HCT116 (cell line): ENCODE results near the gene AKAP13.

ENCODE experiments used
- CEBPB ChIP-seq: IDR thresholded peaks from 2 replicates; pipeline ENCODE4 v1.6.1; 2012; ENCODE audit warnings: low read depth
- CTCF ChIP-seq, 3 experiments: fragments of 200-600 bp in 1 of 3; sonication (generic) in 1 of 3; IDR thresholded peaks in 2 of 3; conservative IDR thresholded peaks in 1 of 3; 2 replicates each; pipeline ENCODE4 v1.5.1; 2012 to 2017; ENCODE audit warnings: low read depth in 2 of 3, low read length in 2 of 3, antibody characterized with exemption in 1 of 3, borderline replicate concordance in 1 of 3, control low read depth in 1 of 3, mild to moderate bottlenecking in 1 of 3, mixed read lengths in 1 of 3, mixed run types in 1 of 3, moderate library complexity in 1 of 3; ENCODE audit not compliant: insufficient read depth in 1 of 3
- EZH2 ChIP-seq: fragments of 200-600 bp; sonication (generic); IDR thresholded peaks from 2 replicates; pipeline ENCODE4 v1.6.1; 2017; ENCODE audit warnings: antibody characterized with exemption, mixed run types
- POLR2AphosphoS5 ChIP-seq: IDR thresholded peaks from 2 replicates; pipeline ENCODE4 v1.6.1; 2011; ENCODE audit warnings: mild to moderate bottlenecking, low read depth, low read length, moderate library complexity
- TF ChIP-seq, protein P1 (sequence below): IDR thresholded peaks from 2 replicates; pipeline ENCODE4 v1.6.1; 2012; ENCODE audit warnings: low read depth

- TF ChIP-seq EZH2 (no peak), CTCF (IDR thresholded peaks at IDR 0.05 in 2 of 3, conservative IDR thresholded peaks at IDR 0.05 in 1 of 3; ENCODE audit: borderline replicate concordance in 1 of 3, insufficient read depth in 1 of 3, low read depth in 2 of 3, low read length in 2 of 3) (no peak), POLR2AphosphoS5 (no peak), CEBPB (no peak)
- TF ChIP-seq, protein P1, sequence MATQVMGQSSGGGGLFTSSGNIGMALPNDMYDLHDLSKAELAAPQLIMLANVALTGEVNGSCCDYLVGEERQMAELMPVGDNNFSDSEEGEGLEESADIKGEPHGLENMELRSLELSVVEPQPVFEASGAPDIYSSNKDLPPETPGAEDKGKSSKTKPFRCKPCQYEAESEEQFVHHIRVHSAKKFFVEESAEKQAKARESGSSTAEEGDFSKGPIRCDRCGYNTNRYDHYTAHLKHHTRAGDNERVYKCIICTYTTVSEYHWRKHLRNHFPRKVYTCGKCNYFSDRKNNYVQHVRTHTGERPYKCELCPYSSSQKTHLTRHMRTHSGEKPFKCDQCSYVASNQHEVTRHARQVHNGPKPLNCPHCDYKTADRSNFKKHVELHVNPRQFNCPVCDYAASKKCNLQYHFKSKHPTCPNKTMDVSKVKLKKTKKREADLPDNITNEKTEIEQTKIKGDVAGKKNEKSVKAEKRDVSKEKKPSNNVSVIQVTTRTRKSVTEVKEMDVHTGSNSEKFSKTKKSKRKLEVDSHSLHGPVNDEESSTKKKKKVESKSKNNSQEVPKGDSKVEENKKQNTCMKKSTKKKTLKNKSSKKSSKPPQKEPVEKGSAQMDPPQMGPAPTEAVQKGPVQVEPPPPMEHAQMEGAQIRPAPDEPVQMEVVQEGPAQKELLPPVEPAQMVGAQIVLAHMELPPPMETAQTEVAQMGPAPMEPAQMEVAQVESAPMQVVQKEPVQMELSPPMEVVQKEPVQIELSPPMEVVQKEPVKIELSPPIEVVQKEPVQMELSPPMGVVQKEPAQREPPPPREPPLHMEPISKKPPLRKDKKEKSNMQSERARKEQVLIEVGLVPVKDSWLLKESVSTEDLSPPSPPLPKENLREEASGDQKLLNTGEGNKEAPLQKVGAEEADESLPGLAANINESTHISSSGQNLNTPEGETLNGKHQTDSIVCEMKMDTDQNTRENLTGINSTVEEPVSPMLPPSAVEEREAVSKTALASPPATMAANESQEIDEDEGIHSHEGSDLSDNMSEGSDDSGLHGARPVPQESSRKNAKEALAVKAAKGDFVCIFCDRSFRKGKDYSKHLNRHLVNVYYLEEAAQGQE: no peak
These were observed 387.6 kb downstream of the AKAP13 start for GRCh38 chr15:85767785-85768529.
